Tibial nerve (tissue), 4 donors: ENCODE data around the gene LACTBL1. TPM values are rescaled to one million over a fixed set of nuclear protein-coding genes. Genes with fewer than 3 reads are reported as not detected.

ENCODE experiments used
- DNase-seq, 2 donors: peaks; one replicate each; pipeline ENCODE4 v3.0.0-alpha.2; 2019; ENCODE audit warnings: low spot score in 2 of 2
- H3K27ac ChIP-seq, 4 donors: fragments of 200-600 bp; sonication (generic) in 3 of 4; one replicate each; pipeline ENCODE4 v1.5.1; 2017 to 2019; ENCODE audit warnings: mild to moderate bottlenecking in 1 of 4
- H3K27me3 ChIP-seq, 2 donors: fragments of 200-600 bp; sonication (generic) in 1 of 2; one replicate each; pipeline versions ENCODE4 v1.5.1 to v1.6.0; 2017 to 2019
- H3K36me3 ChIP-seq, 3 donors: fragments of 200-600 bp; sonication (generic); one replicate each; pipeline ENCODE4 v1.5.1; 2018 to 2019
- H3K4me1 ChIP-seq, 4 donors: fragments of 200-600 bp; sonication (generic) in 3 of 4; one replicate each; pipeline ENCODE4 v1.5.1; 2017 to 2019
- H3K4me3 ChIP-seq, 4 donors: fragments of 200-600 bp; sonication (generic) in 3 of 4; one replicate each; pipeline ENCODE4 v1.5.1; 2017 to 2019; ENCODE audit warnings: mild to moderate bottlenecking in 1 of 4, moderate library complexity in 1 of 4
- H3K9me3 ChIP-seq, 4 donors: fragments of 200-600 bp; sonication (generic) in 3 of 4; one replicate each; pipeline ENCODE4 v1.5.1; 2017 to 2019
- EP300 ChIP-seq, 2 donors: sonication (generic); formaldehyde crosslinking; IDR thresholded peaks; one replicate each; pipeline ENCODE4 v1.6.1; 2017; ENCODE audit warnings: antibody characterized with exemption in 2 of 2, mild to moderate bottlenecking in 1 of 2
- POLR2A ChIP-seq, 2 donors: fragments of 450-650 bp; IDR thresholded peaks; one replicate each; pipeline ENCODE4 v1.6.1; 2017; ENCODE audit warnings: antibody characterized with exemption in 2 of 2, mild to moderate bottlenecking in 2 of 2, moderate library complexity in 2 of 2
- WGBS, 2 donors: methylation state at CpG; one replicate each; pipeline ENCODE4 v1.1.5; 2018; 5-methylcytosine and 5-hydroxymethylcytosine counted together
- total RNA-seq, 4 donors: library from RNA; depleted of rRNA; stranded (reverse); fragments of >200 nt; gene quantifications; one replicate each; pipeline ENCODE4 v1.1.0, GENCODE V29; 2016
- TF ChIP-seq, protein P1 (sequence below), 5 experiments: fragments of 200-600 bp in 3 of 5; fragments of 450-650 bp in 2 of 5; sonication (generic) in 3 of 5; IDR thresholded peaks; one replicate each; pipeline ENCODE4 v1.5.1; 2016 to 2019; ENCODE audit warnings: antibody characterized with exemption in 5 of 5, mild to moderate bottlenecking in 3 of 5, moderate library complexity in 2 of 5

The LACTBL1 gene
- total RNA-seq, 4 donors from 2014 or later, result not detected

DNA sequence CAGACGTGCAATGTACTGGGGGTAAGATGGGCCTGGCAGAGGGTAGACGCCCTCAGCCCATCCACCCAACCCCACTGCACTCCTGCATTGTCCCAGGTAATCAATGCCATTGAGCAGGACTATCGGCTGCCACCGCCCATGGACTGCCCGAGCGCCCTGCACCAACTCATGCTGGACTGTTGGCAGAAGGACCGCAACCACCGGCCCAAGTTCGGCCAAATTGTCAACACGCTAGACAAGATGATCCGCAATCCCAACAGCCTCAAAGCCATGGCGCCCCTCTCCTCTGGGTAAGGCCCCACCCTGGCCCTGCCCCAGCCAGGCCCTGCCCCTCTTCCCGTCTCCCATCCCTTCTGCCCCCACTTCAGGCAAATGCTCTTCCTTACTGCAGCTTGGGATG lies 62.4 kb downstream of the LACTBL1 start:
- no peak overlapping the region for H3K27ac ChIP-seq
- peaks cover 0 to 70% (median 0%) of the 10 kb centered on the region in 3 donors for H3K36me3 ChIP-seq
- TF ChIP-seq, protein P1, sequence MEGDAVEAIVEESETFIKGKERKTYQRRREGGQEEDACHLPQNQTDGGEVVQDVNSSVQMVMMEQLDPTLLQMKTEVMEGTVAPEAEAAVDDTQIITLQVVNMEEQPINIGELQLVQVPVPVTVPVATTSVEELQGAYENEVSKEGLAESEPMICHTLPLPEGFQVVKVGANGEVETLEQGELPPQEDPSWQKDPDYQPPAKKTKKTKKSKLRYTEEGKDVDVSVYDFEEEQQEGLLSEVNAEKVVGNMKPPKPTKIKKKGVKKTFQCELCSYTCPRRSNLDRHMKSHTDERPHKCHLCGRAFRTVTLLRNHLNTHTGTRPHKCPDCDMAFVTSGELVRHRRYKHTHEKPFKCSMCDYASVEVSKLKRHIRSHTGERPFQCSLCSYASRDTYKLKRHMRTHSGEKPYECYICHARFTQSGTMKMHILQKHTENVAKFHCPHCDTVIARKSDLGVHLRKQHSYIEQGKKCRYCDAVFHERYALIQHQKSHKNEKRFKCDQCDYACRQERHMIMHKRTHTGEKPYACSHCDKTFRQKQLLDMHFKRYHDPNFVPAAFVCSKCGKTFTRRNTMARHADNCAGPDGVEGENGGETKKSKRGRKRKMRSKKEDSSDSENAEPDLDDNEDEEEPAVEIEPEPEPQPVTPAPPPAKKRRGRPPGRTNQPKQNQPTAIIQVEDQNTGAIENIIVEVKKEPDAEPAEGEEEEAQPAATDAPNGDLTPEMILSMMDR (IDR thresholded peaks at IDR 0.05), result no peak
- no peak for TF ChIP-seq POLR2A (IDR thresholded peaks at IDR 0.05)
- no peak for TF ChIP-seq EP300 (IDR thresholded peaks at IDR 0.05)
- no peaks in the 10 kb centered on the region for H3K9me3 ChIP-seq
- H3K27me3 ChIP-seq, result no peaks in the 10 kb centered on the region
- no peak for DNase-seq
- no peak overlapping the region for H3K4me3 ChIP-seq
- 89 to 95% methylated on average over 13 of the region's 13 CpGs for WGBS, 2 donors
- H3K4me1 ChIP-seq, result peaks cover 0 to 7% (median 0%) of the 10 kb centered on the region in 4 donors

DNA sequence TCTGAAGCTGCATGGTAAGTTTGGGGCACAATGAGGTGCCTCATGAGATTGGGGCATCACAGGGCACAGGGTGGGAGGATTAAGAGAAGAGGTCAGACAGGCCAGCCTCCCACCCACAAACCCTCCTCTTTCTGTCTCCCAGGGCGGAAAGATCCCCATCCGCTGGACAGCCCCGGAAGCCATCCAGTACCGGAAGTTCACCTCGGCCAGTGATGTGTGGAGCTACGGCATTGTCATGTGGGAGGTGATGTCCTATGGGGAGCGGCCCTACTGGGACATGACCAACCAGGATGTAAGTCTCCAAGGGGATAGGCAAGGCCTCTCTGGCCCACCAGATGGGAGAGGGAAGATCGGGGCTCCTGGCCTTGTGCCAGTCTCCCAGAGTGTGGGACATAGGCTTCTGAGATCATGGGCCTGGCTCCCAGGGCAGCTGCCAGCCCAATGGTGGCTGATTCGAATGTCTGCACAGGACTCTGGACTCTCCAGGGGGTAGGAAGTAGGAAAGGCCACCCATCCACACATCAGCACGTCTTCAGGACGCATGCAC lies 63.7 kb downstream of the LACTBL1 start:
- no peak for DNase-seq
- H3K9me3 ChIP-seq, result no peaks in the 10 kb centered on the region
- no peak overlapping the region for H3K4me3 ChIP-seq
- H3K36me3 ChIP-seq, result peaks cover 0 to 70% (median 0%) of the 10 kb centered on the region in 3 donors
- 90 to 92% methylated on average over 10 to 11 of the region's 11 CpGs for WGBS, 2 donors
- no peak overlapping the region for H3K27ac ChIP-seq
- TF ChIP-seq EP300 (IDR thresholded peaks at IDR 0.05) (no peak), POLR2A (IDR thresholded peaks at IDR 0.05) (no peak)
- TF ChIP-seq, protein P1 (IDR thresholded peaks at IDR 0.05), result no peak
- no peaks in the 10 kb centered on the region for H3K27me3 ChIP-seq
- peaks cover 0 to 6% (median 0%) of the 10 kb centered on the region in 4 donors for H3K4me1 ChIP-seq

DNA sequence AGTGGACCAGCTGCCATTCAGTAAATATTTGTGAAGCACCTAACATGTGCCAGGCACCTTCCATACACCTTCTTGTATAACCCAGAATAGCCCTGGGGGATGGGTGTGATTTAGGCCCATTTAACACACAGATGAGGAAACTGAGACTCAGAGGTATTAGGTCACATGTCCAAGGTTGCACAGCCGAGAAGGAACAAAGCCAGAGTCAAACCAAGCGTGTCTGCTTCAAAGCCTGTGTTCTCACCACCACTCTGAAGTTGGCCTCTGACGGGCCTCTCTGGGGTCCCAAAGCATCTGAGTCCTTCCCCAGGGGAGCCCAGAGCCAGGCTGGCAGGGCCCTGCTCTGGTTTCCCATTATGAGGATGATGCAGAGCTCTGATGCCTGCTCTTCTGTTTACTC lies 65.1 kb downstream of the LACTBL1 start:
- 83 to 93% methylated on average over 3 of the region's 3 CpGs for WGBS, 2 donors
- H3K4me3 ChIP-seq, result no peak overlapping the region
- no peak overlapping the region for H3K27ac ChIP-seq
- DNase-seq, result no peak
- H3K36me3 ChIP-seq, result peaks cover 0 to 61% (median 0%) of the 10 kb centered on the region in 3 donors
- no peaks in the 10 kb centered on the region for H3K4me1 ChIP-seq
- TF ChIP-seq POLR2A (IDR thresholded peaks at IDR 0.05) (no peak), EP300 (IDR thresholded peaks at IDR 0.05) (no peak)
- TF ChIP-seq, protein P1 (IDR thresholded peaks at IDR 0.05), result no peak
- no peaks in the 10 kb centered on the region for H3K9me3 ChIP-seq
- no peaks in the 10 kb centered on the region for H3K27me3 ChIP-seq

DNA sequence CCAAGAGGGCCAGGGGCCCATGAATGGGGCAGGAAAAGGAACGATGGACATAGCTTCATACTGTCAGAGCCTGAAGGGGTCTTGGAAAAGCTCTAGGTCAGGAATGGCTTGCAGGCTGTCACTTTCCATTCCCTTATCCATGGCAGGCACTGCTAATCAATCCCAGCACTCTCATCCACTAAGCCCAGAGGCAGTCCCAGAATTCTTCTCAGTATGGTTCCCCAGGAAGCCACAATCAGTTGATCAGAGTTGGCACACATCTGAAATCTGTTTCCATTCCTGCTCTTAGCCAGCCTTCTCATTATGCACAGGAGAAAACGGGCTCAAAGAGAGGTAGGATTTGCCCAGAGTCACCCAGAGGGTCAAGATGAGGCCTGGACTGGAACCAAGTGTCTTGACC lies 65.7 kb downstream of the LACTBL1 start:
- 69 to 74% methylated on average over 2 of the region's 2 CpGs for WGBS, 2 donors
- H3K9me3 ChIP-seq, result no peaks in the 10 kb centered on the region
- DNase-seq, result no peak
- no peak overlapping the region for H3K4me3 ChIP-seq
- H3K36me3 ChIP-seq, result peaks cover 0 to 55% (median 0%) of the 10 kb centered on the region in 3 donors
- TF ChIP-seq EP300 (IDR thresholded peaks at IDR 0.05) (no peak), POLR2A (IDR thresholded peaks at IDR 0.05) (no peak)
- TF ChIP-seq, protein P1 (IDR thresholded peaks at IDR 0.05), result no peak
- no peak overlapping the region for H3K27ac ChIP-seq
- H3K27me3 ChIP-seq, result no peaks in the 10 kb centered on the region
- no peaks in the 10 kb centered on the region for H3K4me1 ChIP-seq

DNA sequence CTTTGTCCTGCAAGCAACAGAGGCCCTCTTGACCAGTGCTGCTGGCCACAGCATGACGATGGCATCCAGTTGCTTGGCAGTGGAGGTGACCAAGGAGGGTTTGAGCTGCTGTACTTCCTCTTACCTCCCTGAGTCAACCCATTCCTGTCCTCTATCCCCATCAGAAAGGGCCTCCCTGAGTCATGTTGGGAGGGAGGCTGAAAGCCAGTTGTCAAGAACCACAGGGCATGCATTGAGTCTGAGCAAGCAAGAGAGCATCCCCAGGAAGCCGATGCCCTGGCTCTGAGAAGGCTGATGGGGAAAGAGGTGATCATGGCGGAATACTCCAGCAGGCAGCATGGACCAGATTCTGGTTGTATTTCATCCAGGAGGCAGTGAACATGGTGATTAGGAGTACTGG lies 69.6 kb downstream of the LACTBL1 start:
- WGBS, 2 donors, result 90 to 95% methylated on average over 3 of the region's 3 CpGs
- no peaks in the 10 kb centered on the region for H3K4me1 ChIP-seq
- H3K27me3 ChIP-seq, result no peaks in the 10 kb centered on the region
- H3K36me3 ChIP-seq, result peaks cover 0 to 24% (median 0%) of the 10 kb centered on the region in 3 donors
- no peak overlapping the region for H3K27ac ChIP-seq
- no peak for DNase-seq
- no peaks in the 10 kb centered on the region for H3K9me3 ChIP-seq
- H3K4me3 ChIP-seq, result no peak overlapping the region
- TF ChIP-seq, protein P1 (IDR thresholded peaks at IDR 0.05), result no peak
- no peak for TF ChIP-seq EP300 (IDR thresholded peaks at IDR 0.05)
- no peak for TF ChIP-seq POLR2A (IDR thresholded peaks at IDR 0.05)

Other genes starting within 250 kb of the LACTBL1 start
- not detected for gene TEX46, start 43.0 kb upstream of the LACTBL1 start, total RNA-seq
- gene KDM1A, start 46.6 kb upstream of the LACTBL1 start, total RNA-seq, result 10 to 100 TPM; 44.4 to 56.5 (median 52.2) TPM
- 10 to 100 TPM; 16.7 to 17.7 (median 17.2) TPM for gene LUZP1, start 196.0 kb upstream of the LACTBL1 start, total RNA-seq
- gene HTR1D, start 244.6 kb upstream of the LACTBL1 start, total RNA-seq, result 1 to 10 TPM in 1 of 4 donors, under 1 TPM in 2, not detected in 1; 0.30 to 2.4 (median 0.63) TPM